Measurements from ENCODE around the gene AP1G2.

- TF ChIP-seq POLR2AphosphoS5 (IDR thresholded peaks at IDR 0.05; ENCODE audit: borderline replicate concordance, low read depth, low read length) (no peak), EZH2 (IDR thresholded peaks at IDR 0.05) (no peak), FOXP2 (optimal IDR thresholded peaks at IDR 0.05; ENCODE audit: control extremely low read depth, extremely low read length, insufficient read depth) (no peak)
These were observed 53.6 kb downstream of the AP1G2 start for GRCh38 chr14:23513818-23514643.
